Stimulated activated CD4-positive, alpha-beta T cell treated with anti-CD3 and anti-CD28 coated beads, Interleukin-15, amount 100 ng/mL, for 1 hour (primary cell): ENCODE data around the gene ACTA2.

Source experiments
- DNase-seq, 2 donors: peaks; one replicate each; pipeline ENCODE4 v3.0.0-alpha.2; 2020; ENCODE audit warnings: low read depth in 1 of 2, low spot score in 1 of 2

Gene ACTA2

GRCh38 chr10:88895250-88895649 is 57.3 kb downstream of the ACTA2 start:
- DNase-seq: no peak

GRCh38 chr10:88893611-88894010 is 59.0 kb downstream of the ACTA2 start:
- DNase-seq: no peak

- no peak for DNase-seq
These were observed 60.2 kb downstream of the ACTA2 start for GRCh38 chr10:88892222-88892967.

GRCh38 chr10:88890681-88891381 is 61.7 kb downstream of the ACTA2 start:
- DNase-seq: no peak

GRCh38 chr10:88889559-88890337 is 62.8 kb downstream of the ACTA2 start:
- DNase-seq: no peak

- no peak for DNase-seq
These were observed 63.6 kb downstream of the ACTA2 start for GRCh38 chr10:88888810-88889445.

GRCh38 chr10:88886557-88886956 is 66.0 kb downstream of the ACTA2 start:
- no peak for DNase-seq
